ENCODE measurements around the gene TRMT44.

DNA sequence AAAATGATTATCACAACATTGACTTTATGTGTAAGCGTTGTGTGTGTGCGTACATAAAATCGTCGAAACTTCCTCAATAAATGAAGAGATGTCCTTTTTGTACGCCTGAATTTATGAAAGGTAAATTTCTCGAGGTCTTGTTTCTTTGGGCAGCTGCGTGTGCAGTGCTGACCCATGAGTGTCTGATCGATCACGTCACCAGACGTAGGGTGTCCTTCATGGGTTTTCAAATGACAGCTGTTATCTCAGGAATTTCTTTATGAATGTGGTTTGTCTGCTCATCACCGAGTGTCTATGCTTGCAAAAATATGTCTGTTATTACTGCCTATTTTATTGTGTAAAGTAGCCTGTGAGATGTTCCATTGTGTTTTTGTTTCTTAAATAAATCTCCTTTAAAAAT, 71.9 kb downstream of the TRMT44 start:
- TF ChIP-seq, protein P1, sequence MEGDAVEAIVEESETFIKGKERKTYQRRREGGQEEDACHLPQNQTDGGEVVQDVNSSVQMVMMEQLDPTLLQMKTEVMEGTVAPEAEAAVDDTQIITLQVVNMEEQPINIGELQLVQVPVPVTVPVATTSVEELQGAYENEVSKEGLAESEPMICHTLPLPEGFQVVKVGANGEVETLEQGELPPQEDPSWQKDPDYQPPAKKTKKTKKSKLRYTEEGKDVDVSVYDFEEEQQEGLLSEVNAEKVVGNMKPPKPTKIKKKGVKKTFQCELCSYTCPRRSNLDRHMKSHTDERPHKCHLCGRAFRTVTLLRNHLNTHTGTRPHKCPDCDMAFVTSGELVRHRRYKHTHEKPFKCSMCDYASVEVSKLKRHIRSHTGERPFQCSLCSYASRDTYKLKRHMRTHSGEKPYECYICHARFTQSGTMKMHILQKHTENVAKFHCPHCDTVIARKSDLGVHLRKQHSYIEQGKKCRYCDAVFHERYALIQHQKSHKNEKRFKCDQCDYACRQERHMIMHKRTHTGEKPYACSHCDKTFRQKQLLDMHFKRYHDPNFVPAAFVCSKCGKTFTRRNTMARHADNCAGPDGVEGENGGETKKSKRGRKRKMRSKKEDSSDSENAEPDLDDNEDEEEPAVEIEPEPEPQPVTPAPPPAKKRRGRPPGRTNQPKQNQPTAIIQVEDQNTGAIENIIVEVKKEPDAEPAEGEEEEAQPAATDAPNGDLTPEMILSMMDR (IDR thresholded peaks at IDR 0.05), result no peak
- no peak for TF ChIP-seq POLR2A (IDR thresholded peaks at IDR 0.05)

All from adrenal gland (tissue), 5 donors.